Measurements from ENCODE around the gene KRT35.

- TF ChIP-seq, protein P1, sequence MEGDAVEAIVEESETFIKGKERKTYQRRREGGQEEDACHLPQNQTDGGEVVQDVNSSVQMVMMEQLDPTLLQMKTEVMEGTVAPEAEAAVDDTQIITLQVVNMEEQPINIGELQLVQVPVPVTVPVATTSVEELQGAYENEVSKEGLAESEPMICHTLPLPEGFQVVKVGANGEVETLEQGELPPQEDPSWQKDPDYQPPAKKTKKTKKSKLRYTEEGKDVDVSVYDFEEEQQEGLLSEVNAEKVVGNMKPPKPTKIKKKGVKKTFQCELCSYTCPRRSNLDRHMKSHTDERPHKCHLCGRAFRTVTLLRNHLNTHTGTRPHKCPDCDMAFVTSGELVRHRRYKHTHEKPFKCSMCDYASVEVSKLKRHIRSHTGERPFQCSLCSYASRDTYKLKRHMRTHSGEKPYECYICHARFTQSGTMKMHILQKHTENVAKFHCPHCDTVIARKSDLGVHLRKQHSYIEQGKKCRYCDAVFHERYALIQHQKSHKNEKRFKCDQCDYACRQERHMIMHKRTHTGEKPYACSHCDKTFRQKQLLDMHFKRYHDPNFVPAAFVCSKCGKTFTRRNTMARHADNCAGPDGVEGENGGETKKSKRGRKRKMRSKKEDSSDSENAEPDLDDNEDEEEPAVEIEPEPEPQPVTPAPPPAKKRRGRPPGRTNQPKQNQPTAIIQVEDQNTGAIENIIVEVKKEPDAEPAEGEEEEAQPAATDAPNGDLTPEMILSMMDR (conservative IDR thresholded peaks at IDR 0.05 in 1 of 2, IDR thresholded peaks at IDR 0.05 in 1 of 2; ENCODE audit: low read depth in 1 of 2, low read length in 2 of 2): no peak
- TF ChIP-seq EZH2 (IDR thresholded peaks at IDR 0.05; ENCODE audit: low read length, missing control alignments): no peak
Observed at GRCh38 chr17:41523225-41523593, 42.3 kb upstream of the KRT35 start.
